ENCODE measurements around the gene SPDYE16.
"Not testable (repeated sequence)": the region's sequence is repeated elsewhere in the genome, so short reads cannot be mapped to it uniquely, and the experiment has no call there.

- TF ChIP-seq EP300, CTCF, POLR2A, POLR2AphosphoS5 (IDR thresholded peaks at IDR 0.05): not testable (repeated sequence)
Observed at GRCh38 chr7:76582848-76583631, 39.9 kb upstream of the SPDYE16 start.
